ENCODE data around the gene REEP3.
A peak's percentile ranks its signal among the peaks of the same experiment; 100 is the strongest.
"Not testable (repeated sequence)": the region's sequence is repeated elsewhere in the genome, so short reads cannot be mapped to it uniquely, and the experiment has no call there.

REEP3 gene

DNA sequence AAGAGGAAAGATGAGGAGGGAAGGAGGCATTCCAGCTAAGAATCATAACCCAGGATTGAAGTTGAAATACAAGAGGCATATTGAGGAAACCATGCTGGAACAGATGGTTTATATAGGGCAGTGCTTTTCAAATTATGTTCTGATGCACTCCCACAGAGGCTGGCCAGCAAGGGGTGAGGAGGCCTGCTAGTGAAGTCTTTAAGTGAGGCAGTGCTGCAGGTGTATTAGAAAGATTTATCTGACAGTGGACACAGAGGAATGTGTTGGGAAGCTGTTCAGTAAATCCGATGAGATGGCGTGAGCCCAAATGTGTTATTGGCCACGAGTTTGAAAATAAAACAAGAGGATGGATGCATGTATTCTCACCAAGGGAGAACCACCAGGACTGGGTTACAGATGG is 28.6 kb downstream of the REEP3 start:
- DNase-seq (ENCODE audit: low read depth), result no peak

DNA sequence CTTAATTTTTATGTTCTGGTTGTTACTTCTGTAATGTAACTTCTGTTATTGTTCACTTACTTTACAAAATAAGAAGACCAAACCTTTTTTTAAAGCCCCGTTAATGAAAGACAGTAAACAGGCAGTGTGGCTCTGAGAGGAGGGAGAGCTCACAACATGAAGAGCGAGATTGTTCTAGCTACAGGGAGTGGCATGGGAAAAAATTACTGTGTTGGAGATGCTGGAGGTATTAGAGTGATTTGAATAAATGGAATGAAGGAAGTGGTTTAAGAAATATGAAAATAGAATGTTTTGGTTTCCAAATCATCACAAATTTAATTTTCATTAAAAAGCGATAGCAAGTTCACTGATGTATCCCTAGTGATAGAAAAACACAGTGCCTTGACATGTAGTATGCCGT is 31.8 kb downstream of the REEP3 start:
- DNase-seq (ENCODE audit: low read depth), result peak; percentile 93

DNA sequence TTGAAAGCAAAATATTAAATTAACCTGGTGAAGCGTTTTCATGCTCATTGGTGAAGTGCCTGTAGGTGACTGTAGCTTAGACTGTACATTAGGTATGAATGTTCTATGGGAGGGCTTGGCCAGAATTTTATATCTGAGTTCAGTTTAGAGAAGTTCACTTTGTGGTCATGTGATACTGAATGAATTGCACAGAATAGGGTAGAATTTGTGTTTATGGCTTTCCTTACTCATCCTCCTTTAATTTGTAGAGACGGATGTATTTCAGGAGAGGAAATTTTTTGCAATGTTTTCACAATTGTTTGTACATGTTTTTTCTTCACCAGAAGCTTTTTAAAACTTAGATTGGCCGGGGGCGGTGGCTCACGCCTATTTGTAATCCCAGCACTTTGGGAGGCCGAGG is 32.3 kb downstream of the REEP3 start:
- peak; percentile 55 for DNase-seq (ENCODE audit: low read depth)

DNA sequence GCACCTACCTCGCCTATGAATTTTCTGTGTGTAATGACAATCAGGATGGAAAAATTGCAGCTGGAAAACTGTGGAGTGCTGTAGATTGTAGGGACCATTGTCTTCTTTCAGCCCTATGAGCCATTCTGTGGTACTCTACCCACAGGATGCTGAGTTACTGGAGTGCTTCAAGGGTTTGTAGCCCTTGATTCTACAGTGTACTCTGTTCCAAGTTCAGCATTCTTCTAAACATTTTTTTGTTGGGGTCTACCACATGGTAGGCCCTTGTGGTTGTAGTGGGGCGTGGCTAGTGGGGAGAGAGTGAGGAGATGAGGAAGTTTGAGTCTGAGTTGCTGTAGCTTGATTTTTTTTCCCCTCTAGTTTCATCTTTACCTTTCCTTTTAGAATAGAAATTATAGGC is 33.5 kb downstream of the REEP3 start:
- peak; percentile 88 for DNase-seq (ENCODE audit: low read depth)

DNA sequence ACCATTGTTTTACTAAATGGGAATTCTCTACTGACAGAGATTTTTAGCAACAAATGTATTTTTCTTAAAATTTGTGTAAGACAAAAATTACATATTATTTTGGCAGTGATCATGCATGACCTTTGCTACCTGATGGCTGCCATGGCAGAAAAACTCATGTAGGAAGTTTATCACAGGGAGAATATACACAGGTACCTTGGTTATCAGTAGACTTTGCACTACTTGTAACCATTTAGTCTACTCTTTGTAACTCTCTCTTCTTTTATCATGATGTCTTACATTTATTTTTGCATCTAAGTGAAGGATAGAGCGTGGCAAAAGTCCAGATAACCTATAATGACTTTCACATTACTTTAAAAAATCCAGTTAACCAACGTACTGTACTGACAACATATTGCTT is 34.1 kb downstream of the REEP3 start:
- DNase-seq (ENCODE audit: low read depth), result no peak

DNA sequence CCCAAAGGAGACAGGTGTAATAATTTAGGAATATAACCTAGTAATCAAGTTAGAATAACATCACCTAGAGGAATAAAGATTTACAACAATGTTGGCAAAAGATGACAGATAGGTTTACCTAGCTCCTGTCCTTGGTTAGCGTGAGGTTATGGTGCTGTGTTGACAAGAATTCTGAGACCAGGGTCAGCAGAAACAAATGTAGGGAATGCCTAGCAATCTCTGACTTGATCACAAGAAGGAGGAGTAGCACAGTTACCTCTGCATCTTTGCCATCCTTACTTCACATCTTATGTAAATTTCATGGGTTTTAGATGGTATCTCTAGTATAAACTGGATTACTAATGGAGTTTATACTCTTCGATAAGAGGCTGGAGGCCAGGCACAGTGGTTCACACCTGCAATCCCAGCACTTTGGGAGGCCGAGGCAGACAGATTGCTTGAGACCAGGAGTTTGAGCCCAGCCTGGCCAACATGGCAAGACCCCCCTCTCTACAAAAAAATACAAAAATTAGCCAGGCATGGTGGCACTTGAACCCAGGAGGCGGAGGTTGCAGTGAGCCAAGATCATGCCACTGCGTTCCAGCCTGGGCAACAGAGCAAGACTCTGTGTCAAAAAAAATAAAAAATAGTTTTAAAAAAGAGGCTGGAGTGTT is 37.1 kb downstream of the REEP3 start:
- no peak for DNase-seq (ENCODE audit: low read depth)

DNA sequence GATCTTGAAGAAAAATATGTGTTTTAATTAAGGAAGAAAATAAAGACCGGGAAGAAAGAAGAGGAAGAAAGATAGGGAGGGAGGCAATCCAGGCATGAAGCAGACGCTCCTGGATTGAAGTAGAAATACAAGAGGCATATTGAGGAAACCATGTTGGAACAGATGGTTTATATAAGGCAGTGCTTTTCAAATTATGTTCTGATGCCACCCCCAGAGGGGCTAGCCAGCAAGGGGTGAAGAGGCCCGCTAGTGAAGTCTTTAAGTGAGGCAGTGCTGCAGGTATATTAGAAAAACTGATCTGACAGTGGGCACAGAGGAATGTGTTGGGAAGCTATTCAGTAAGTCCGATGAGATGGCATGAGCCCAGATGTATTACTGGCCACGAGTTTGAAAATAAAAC is 40.1 kb downstream of the REEP3 start:
- no peak for DNase-seq (ENCODE audit: low read depth)

DNA sequence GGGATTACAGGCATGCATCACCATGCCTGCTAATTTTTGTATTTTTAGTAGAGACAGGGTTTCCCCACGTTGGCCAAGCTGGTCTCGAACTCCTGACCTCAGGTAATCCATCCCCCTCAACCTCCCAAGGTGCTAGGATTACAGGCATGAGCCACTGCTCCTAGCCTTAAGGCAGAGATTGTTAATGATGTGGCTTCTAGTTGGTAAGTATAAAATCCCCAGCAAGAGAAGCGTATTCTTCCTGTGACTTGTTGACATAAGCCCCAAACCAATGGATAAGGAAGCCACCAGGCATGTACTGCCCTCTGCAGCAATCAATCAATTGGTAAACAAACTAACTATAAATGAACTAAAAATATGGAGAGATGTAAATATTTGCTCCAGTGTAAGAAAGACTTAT is 41.2 kb downstream of the REEP3 start:
- no peak for DNase-seq (ENCODE audit: low read depth)

DNA sequence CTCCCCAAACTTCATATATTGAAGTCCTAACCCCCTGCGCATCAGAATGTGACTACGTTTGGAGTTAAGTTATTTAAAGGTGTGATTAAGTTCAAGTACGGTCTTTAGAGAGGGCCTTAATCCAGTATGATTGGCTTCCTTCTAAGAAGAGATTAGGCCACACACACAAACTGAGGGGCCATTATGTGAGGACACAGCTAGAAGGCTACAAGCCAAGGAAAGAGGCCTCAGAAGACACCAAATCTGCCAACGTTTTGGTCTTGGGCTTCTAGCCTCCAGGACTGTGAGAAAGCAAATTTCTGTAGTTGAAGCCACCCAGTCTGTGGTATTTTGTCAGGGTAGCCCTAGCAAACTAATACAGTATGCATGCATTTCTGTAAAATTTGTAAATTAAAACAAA is 41.7 kb downstream of the REEP3 start:
- DNase-seq (ENCODE audit: low read depth), result no peak

DNA sequence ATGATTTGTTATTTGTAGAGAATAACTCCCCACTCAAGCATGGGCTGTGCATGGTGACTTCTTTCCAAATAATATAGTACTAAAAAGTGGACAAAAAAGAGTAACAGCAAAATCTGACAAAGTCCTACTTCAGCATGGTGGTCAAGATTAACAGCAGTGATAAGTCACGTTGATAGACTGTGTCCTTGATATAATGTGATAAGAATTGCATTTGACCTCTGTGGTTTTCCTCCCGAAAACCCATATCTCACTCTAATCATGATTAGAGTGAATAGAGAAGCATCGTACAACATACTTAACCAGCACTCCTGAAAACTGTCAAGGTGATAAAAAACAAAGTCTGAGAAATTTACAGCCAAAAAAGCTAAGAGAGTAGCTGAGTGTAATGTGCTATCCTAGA is 42.4 kb downstream of the REEP3 start:
- no peak for DNase-seq (ENCODE audit: low read depth)

DNA sequence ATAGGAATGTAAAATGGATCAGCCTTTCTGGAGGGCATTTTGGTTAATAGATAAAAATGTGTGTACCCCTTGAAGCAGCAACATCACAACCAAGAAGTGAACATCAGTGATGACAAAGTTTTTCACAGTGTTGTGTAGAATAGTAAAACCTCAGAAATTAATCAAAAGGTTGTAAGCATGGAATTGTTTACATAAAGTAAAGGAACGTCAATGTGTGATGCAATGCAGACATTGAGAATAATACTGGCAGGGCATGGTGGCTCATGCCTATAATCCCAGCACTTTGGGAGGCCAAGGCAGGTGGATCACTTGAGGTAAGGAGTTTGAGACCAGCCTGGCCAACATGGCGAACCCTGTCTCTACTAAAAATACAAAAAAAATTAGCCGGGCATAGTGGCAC is 43.5 kb downstream of the REEP3 start:
- not testable (repeated sequence) for DNase-seq (ENCODE audit: low read depth)

DNA sequence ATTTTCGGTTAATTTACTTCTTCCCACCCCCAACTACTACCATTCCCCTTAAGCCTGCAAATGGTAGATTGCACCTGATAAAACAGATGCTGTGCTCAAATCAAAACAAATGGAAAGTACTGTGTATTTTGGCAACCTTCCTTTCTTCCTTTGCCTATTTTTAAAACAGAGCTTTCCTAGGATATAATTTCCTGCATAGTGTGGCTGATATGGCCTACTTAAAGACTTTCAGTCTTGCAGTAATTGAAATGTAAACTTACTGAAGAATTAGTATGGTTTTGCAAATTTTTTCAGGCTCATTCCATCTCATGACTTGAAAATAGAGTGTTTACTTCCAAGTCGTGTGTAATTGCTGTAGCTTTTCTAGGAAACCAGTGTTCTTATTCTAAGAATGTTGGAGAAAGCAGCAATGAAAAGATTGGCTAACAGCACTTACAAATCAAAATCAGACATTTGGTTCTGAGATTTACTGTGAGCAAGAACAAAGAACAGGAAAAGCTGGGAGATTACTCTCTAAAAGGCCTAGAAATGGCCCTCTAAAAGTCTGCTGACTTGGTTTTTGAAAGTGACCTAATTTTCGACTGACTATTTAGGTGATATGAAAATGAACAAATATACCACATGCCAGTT is 52.0 kb downstream of the REEP3 start:
- no peak for DNase-seq (ENCODE audit: low read depth)

DNA sequence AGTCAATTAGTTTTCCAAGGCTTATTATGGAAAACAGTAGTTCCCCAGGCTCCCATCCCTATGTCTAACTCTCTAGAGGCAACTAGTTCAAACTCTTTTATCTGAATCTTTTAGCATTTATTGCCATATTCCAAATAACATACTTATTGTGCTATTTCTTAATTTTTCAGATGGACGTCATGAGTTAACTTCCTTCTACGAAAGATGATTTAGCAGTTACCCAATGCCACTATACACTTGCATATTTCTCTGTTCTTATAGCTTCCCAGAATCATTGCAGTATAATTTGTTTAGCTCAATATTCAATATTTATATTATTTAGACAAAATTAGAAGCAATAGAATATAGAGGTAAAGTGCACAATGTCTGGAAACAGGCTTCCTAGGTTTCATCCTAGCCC is 52.8 kb downstream of the REEP3 start:
- DNase-seq (ENCODE audit: low read depth), result no peak

DNA sequence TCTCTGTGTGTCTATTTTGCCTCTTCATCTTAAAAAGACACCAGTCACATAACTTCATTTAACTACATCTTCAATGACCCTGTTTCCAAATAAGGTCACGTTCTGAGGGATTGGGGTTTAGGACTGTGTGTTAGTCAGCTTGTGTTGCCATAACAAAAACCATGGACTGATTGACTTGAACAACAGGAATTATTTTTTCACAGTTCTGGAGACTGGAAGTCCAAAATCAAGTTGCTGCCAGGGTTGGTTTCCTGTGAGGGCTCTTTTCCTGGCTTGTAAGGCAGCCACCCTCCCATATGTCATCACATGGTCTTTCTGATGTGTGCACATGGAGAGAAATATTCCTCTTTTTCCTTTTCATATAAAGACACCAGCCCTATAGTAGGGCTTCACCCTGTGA is 55.3 kb downstream of the REEP3 start:
- DNase-seq (ENCODE audit: low read depth), result no peak

DNA sequence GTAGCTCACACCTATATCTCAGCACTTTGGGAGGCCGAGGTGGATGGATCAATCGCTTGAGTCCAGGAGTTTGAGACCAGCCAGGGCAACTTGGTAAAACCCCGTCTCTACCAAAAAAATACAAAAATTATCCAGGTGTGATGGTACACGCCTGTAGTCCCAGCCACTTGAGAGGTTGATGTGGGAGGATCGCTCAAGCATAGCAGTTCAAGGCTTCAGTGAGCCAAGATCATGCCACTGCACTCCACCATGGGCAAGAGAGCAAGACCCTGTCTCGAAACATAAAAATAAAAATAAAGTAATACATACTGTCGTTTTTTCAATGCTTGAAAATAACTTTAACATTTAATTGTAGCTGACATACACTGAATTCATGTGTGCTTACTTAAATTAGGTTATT is 57.3 kb downstream of the REEP3 start:
- DNase-seq (ENCODE audit: low read depth), result no peak

DNA sequence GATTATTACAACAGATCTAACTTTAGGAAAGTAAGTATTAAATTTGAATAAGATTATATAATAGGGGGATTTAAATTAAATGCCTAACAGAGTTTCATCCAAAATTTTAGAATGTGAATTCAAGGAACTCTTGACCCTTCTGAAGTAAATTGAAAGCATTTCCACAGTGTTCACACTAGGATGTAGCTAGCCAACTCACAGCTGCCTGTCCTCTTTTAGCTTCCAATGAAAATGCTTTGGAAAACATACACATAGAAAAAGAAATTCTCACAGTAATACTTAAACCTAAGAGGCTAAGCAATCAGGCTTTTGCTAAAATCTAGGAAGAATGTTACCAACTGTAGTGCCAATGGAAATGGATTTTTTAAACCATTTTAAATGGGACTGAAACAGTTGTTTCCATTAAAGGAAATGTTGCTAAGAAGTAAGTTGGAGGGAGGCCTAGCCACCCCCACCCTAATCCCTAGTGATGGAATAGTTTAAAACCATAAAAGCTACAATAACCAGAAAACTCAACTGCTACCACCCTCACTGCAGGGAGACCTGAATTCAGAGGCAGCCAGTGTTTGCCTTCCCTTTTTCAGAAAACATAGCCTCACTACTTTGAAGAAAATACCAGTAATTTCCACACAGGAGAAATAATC is 58.3 kb downstream of the REEP3 start:
- DNase-seq (ENCODE audit: low read depth), result no peak

DNA sequence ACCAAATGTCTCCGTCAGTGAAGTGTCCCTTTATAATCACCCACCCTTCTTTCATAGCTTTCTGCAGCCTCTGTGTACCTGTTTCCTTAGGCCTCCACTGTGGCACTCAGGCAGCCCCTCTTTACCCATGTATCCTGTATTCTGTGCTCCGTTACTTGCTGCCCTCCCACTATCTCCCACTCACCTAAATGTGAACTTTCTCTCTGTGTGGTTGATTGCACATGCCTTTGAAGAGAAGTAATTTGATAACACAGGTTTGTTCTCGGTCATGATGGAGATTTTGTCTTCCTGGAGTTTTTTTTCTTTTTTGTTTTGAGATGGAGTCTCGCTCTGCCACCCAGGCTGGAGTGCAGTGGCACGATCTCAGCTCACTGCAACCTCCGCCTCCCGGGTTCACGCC is 61.5 kb downstream of the REEP3 start:
- DNase-seq (ENCODE audit: low read depth), result no peak

DNA sequence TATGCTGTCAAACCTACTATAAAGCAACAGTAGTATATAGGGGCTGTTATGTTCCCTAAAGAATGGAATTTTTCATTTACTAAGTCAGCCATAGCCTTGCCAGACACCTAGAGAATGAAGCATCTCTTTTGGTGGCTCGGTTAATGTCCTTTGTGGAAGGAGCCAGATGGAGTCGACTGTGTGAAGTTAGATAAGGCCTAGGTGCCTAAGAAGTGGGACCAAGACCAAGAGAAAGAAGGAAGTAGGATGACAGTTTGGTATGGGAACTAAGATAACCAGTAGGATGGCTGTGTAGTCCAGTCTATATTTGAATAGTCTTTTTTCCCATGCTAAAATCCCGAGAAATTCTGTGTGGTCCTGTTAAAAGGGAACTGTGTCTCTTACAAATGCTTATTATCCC is 62.2 kb downstream of the REEP3 start:
- DNase-seq (ENCODE audit: low read depth), result no peak

DNA sequence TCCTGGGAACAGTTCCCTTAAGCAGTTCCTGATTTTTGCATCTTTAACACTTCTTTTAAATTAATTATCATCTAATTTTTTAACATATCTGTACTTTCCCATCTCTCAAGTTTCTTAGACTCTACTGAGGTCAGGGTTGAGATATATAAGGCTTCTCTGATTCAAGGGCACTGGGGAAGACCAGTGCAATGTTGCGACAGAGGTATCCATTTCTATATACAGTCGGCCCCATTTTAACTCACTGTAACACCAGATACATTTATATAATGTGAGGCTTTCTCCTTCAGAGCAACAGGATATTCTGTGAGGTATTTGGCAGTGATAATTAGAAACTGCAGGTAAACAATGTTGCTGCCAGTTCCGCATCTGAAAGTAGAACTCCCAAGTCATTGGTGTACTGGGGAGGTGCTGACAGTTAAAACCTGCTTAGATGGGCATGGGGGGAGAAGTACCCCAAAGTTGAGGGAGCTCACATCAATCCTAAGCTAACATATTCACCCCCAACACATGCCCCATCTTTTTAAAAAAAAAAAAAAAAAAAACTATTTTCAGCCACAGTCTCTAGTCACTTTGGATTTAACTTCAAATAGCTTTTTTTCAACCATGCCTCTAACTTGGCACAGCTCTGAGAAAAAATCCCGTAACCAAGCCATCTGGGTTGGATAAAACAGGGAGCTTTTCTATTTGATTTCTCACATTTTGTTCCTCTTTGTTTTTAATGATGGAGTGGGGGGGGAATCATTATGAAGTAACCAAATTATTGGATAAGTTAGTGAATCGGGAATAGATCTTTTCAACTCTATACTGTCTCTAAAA is 62.9 kb downstream of the REEP3 start:
- DNase-seq (ENCODE audit: low read depth), result no peak

DNA sequence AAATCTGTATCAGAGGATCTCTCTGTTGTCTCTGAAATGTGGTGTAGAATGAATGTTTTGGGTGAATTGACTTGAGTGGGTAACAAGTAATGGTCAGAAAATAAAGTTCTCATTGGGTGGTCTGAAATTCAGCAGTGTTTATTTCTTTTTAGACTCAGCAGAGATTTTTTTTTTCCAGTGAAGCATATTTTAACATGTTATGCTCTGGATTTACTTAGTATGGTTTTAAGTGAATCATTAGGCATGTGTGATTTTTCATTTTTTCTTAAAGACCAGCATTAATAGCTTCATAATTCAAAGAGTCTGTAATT is 63.5 kb downstream of the REEP3 start:
- DNase-seq (ENCODE audit: low read depth), result no peak

DNA sequence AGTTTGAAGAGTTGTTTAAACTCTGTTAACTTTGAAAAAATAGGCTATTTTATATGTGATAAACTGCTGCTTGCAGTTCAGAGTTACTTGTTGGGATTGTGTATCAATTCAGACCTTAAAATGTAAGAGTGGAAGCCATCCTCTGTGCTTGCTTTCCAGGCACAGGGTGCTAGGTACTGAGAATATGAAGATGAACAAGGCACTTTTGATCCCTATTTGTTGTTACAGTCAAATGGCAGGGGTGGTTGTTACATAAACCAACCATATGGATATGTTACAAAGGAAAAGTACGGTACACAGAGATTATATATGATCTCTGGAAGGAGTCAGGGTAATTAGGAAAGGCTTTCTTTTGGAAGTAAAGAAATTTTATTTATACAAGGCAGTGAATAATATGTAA is 63.8 kb downstream of the REEP3 start:
- no peak for DNase-seq (ENCODE audit: low read depth)

DNA sequence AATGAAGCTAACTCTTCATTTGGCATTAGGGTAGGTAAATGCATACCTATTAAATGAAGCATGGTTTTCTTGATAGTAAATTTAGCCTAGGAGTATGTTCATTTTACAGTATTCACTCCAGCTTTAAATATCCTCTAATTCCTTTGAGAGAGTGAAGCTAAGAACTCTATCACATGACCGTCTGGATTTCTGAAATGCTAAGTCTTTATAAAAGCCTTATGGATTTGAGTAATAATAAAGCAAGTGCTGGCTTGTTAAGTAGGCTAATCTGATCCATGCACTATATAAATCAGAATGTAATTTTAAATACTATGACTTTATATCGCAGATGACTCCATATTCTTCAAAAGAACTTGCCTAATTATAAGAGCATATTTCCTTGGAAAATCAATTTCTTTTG is 64.8 kb downstream of the REEP3 start:
- DNase-seq (ENCODE audit: low read depth), result no peak

DNA sequence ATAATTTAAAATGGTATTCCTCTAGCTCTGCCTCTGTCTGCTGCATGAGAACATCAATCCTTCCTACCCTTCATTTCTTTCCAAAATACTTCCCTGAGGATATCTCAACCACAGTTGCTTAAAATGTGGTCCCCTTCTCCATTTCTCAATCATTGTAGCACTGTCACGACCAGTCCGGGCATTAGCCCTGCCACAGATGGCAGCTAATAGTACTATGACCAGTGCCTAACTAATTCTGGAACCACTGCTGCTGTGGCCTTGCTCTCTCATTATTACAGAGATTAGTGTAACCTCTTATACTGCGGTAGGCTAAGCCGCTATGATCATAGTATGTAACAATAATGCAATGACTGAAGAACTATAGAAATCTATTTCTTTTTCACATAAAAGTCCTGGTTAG is 66.0 kb downstream of the REEP3 start:
- DNase-seq (ENCODE audit: low read depth), result no peak

Measured in GM04503 (cell line).